ENCODE results near the gene ZBTB42. TPM values are rescaled to one million over a fixed set of nuclear protein-coding genes. Genes with fewer than 3 reads are reported as not detected.

Gene ZBTB42
- total and polyA plus RNA-seq, 2 donors (not counting 1 experiment from before 2014, with no cell fraction given): 1.6 to 8.3 TPM

GRCh38 chr14:104845834-104846441 is 45.0 kb downstream of the ZBTB42 start:
- Histone ChIP-seq H3K9me3 (ENCODE audit: control extremely low read depth in 1 of 3, control insufficient read depth in 2 of 3, insufficient read depth in 1 of 3, low read length in 2 of 3) (peaks cover 0 to 9% (median 1%) of the 10 kb centered on the region in 3 donors), H4K20me1 (ENCODE audit: control insufficient read depth, insufficient read depth, low read length, poor library complexity, severe bottlenecking) (no peaks in the 10 kb centered on the region), H3K27me3 (replicated peaks in 1 of 4; ENCODE audit: control extremely low read depth in 1 of 4, control insufficient read depth in 3 of 4, insufficient read depth in 4 of 4, low read length in 3 of 4) (peaks cover 0 to 47% (median 35%) of the 10 kb centered on the region in 4 experiments), H3K79me2 (ENCODE audit: control insufficient read depth, insufficient read depth, low read length) (no peaks in the 10 kb centered on the region), H2AFZ (ENCODE audit: insufficient read depth, low read depth, low read length, poor library complexity, severe bottlenecking) (no peak overlapping the region), H3K4me2 (replicated peaks; ENCODE audit: low read depth, low read length, poor library complexity, severe bottlenecking) (no peak overlapping the region), H3K4me1 (ENCODE audit: control insufficient read depth in 2 of 2, insufficient read depth in 2 of 2, low read length in 2 of 2) (peaks cover 12 to 21% of the 10 kb centered on the region in 2 donors), H3K4me3 (ENCODE audit: control extremely low read depth in 1 of 5, extremely low read depth in 1 of 5, insufficient read depth in 1 of 5, low read depth in 2 of 5, low read length in 4 of 5) (no peak overlapping the region), H3K36me3 (replicated peaks in 1 of 2; ENCODE audit: control extremely low read depth in 1 of 2, control insufficient read depth in 1 of 2, extremely low read depth in 1 of 2, insufficient read depth in 2 of 2, low read length in 1 of 2) (no peaks in the 10 kb centered on the region), H3K27ac (ENCODE audit: low read length in 2 of 2) (no peak overlapping the region), H3K9ac (ENCODE audit: low read length) (no peak overlapping the region)
- ChIA-PET CTCF (no interaction called here), POLR2A (no interaction called here)
- H3K9me3 Mint-ChIP-seq (ENCODE audit: insufficient read depth): no peaks in the 10 kb centered on the region
- intact Hi-C loops (cut with micrococcal nuclease): no loop called here
- H3K27ac Mint-ChIP-seq: no peak overlapping the region
- DNase-seq (no peak), ATAC-seq (ENCODE audit: low read depth) (no peak)
- peaks cover 10% of the 10 kb centered on the region for H3K4me1 Mint-ChIP-seq
- no CpG with 5 or more reads among the region's 3 CpGs for WGBS (ENCODE audit: insufficient coverage)
- no peak for TF ChIP-seq EZH2 (IDR thresholded peaks at IDR 0.05; ENCODE audit: borderline replicate concordance, insufficient read depth, low read depth, low read length, poor library complexity, severe bottlenecking)
- no peak for TF ChIP-seq CTCF (IDR thresholded peaks at IDR 0.05)
- H3K27me3 Mint-ChIP-seq: peaks cover 52% of the 10 kb centered on the region
- no peak overlapping the region for H3K4me3 Mint-ChIP-seq

- Histone ChIP-seq H3K36me3 (replicated peaks in 1 of 2; ENCODE audit: control extremely low read depth in 1 of 2, control insufficient read depth in 1 of 2, extremely low read depth in 1 of 2, insufficient read depth in 2 of 2, low read length in 1 of 2) (no peaks in the 10 kb centered on the region), H3K4me2 (replicated peaks; ENCODE audit: low read depth, low read length, poor library complexity, severe bottlenecking) (no peak overlapping the region), H4K20me1 (ENCODE audit: control insufficient read depth, insufficient read depth, low read length, poor library complexity, severe bottlenecking) (no peaks in the 10 kb centered on the region), H3K9ac (ENCODE audit: low read length) (no peak overlapping the region), H3K27ac (ENCODE audit: low read length in 2 of 2) (no peak overlapping the region), H3K9me3 (ENCODE audit: control extremely low read depth in 1 of 3, control insufficient read depth in 2 of 3, insufficient read depth in 1 of 3, low read length in 2 of 3) (no peaks in the 10 kb centered on the region), H2AFZ (ENCODE audit: insufficient read depth, low read depth, low read length, poor library complexity, severe bottlenecking) (no peak overlapping the region), H3K27me3 (replicated peaks in 1 of 4; ENCODE audit: control extremely low read depth in 1 of 4, control insufficient read depth in 3 of 4, insufficient read depth in 4 of 4, low read length in 3 of 4) (peaks cover 0 to 11% (median 1%) of the 10 kb centered on the region in 4 experiments), H3K4me1 (ENCODE audit: control insufficient read depth in 2 of 2, insufficient read depth in 2 of 2, low read length in 2 of 2) (no peaks in the 10 kb centered on the region), H3K4me3 (ENCODE audit: control extremely low read depth in 1 of 5, extremely low read depth in 1 of 5, insufficient read depth in 1 of 5, low read depth in 2 of 5, low read length in 4 of 5) (no peak overlapping the region), H3K79me2 (ENCODE audit: control insufficient read depth, insufficient read depth, low read length) (no peaks in the 10 kb centered on the region)
- no peak for TF ChIP-seq CTCF (IDR thresholded peaks at IDR 0.05)
- no peak for TF ChIP-seq EZH2 (IDR thresholded peaks at IDR 0.05; ENCODE audit: borderline replicate concordance, insufficient read depth, low read depth, low read length, poor library complexity, severe bottlenecking)
- DNase-seq: no peak
- no peaks in the 10 kb centered on the region for H3K9me3 Mint-ChIP-seq (ENCODE audit: insufficient read depth)
- H3K27me3 Mint-ChIP-seq: peaks cover 18% of the 10 kb centered on the region
- WGBS (ENCODE audit: insufficient coverage): 76% methylated on average over 4 of the region's 8 CpGs
- H3K27ac Mint-ChIP-seq: no peak overlapping the region
- intact Hi-C loops (cut with micrococcal nuclease): no loop called here
- H3K4me3 Mint-ChIP-seq: no peak overlapping the region
- H3K4me1 Mint-ChIP-seq: no peaks in the 10 kb centered on the region
- ChIA-PET CTCF (no interaction called here), POLR2A (no interaction called here)
- ATAC-seq (ENCODE audit: low read depth): no peak
Measured at GRCh38 chr14:104852280-104852663, 51.4 kb downstream of the ZBTB42 start.

Other genes starting within 250 kb of the ZBTB42 start
- not detected in 2 replicates for gene C14orf180, start 221.3 kb upstream of the ZBTB42 start, total RNA-seq
- gene C14orf180, start 221.3 kb upstream of the ZBTB42 start, polyA plus RNA-seq: not detected in 2 replicates
- not detected in 2 replicates for gene TMEM179, start 196.3 kb upstream of the ZBTB42 start, total RNA-seq
- gene TMEM179, start 196.3 kb upstream of the ZBTB42 start, polyA plus RNA-seq: not detected in 2 replicates
- 90.2 and 94.2 TPM in 2 replicates for gene INF2, start 111.5 kb upstream of the ZBTB42 start, total RNA-seq
- gene INF2, start 111.5 kb upstream of the ZBTB42 start, polyA plus RNA-seq: 45.4 and 100 TPM in 2 replicates
- 1.00 and 1.7 TPM in 2 replicates for gene ADSS1, start 76.9 kb upstream of the ZBTB42 start, total RNA-seq
- gene ADSS1, start 76.9 kb upstream of the ZBTB42 start, polyA plus RNA-seq: 0.33 and 0.37 TPM in 2 replicates
- gene SIVA1, start 48.0 kb upstream of the ZBTB42 start, total RNA-seq: 50.7 and 52.5 TPM in 2 replicates
- gene SIVA1, start 48.0 kb upstream of the ZBTB42 start, polyA plus RNA-seq: 108 and 123 TPM in 2 replicates
- gene AKT1, start 5.4 kb upstream of the ZBTB42 start, total RNA-seq: 71.1 and 85.4 TPM in 2 replicates
- gene AKT1, start 5.4 kb upstream of the ZBTB42 start, polyA plus RNA-seq: 90.1 and 109 TPM in 2 replicates
- gene CEP170B, start 64.2 kb downstream of the ZBTB42 start, total RNA-seq: 0.56 and 0.59 TPM in 2 replicates
- 0.16 and 0.37 TPM in 2 replicates for gene CEP170B, start 64.2 kb downstream of the ZBTB42 start, polyA plus RNA-seq
- 49.9 and 51.0 TPM in 2 replicates for gene PLD4, start 123.8 kb downstream of the ZBTB42 start, total RNA-seq
- 79.7 and 91.2 TPM in 2 replicates for gene PLD4, start 123.8 kb downstream of the ZBTB42 start, polyA plus RNA-seq
- not detected in 2 replicates for gene AHNAK2, start 177.3 kb downstream of the ZBTB42 start, total RNA-seq
- gene AHNAK2, start 177.3 kb downstream of the ZBTB42 start, polyA plus RNA-seq: not detected in 2 replicates
- 5.3 and 5.5 TPM in 2 replicates for gene CLBA1, start 184.7 kb downstream of the ZBTB42 start, total RNA-seq
- gene CLBA1, start 184.7 kb downstream of the ZBTB42 start, polyA plus RNA-seq: 0.63 and 1.3 TPM in 2 replicates
- 10.7 and 11.7 TPM in 2 replicates for gene CDCA4, start 220.0 kb downstream of the ZBTB42 start, total RNA-seq
- gene CDCA4, start 220.0 kb downstream of the ZBTB42 start, polyA plus RNA-seq: 6.3 and 7.2 TPM in 2 replicates